Measurements from ENCODE around the gene SIGLEC14.
A peak's percentile ranks its signal among the peaks of the same experiment; 100 is the strongest.
"Not testable (repeated sequence)": the region's sequence is repeated elsewhere in the genome, so short reads cannot be mapped to it uniquely, and the experiment has no call there.

The SIGLEC14 gene

DNA sequence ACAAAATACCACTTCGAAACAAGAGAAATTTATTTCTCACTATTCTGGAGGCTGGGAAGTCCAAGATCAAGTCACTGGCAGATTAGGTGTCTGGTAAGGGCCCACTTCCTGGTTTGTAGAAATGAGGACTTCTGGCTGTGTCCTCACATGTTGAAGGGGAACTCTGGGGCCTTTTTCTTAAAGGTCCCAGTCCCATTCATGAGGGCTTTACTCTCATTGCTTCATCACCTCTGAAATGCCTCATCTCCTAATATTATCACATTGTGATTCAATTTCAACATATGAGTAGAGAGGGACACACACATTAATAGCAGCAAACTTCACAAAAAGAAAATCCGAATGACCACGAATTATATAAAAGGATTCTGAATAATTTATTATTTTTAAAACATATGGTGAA, 21.6 kb upstream of the SIGLEC14 start:
- no peak for DNase-seq

DNA sequence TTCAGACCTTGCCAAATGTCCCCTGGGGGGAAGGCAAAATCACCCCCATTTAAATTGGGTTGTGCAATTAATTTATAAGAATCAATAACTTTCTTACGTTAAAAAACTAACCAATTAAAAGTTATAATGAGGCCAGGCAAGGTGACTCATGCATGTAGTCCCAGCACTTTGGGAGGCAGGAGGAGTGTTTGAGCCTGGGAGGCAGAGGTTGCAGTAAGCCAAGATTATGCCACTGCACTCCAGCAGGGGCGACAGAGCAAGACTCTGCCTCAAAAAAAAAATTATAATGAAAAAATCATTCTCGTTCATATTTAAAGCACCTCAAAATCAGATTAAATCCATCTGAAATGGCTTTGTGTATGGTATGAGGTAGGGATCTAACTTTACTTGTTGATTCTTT, 18.4 kb upstream of the SIGLEC14 start:
- no peak for DNase-seq

DNA sequence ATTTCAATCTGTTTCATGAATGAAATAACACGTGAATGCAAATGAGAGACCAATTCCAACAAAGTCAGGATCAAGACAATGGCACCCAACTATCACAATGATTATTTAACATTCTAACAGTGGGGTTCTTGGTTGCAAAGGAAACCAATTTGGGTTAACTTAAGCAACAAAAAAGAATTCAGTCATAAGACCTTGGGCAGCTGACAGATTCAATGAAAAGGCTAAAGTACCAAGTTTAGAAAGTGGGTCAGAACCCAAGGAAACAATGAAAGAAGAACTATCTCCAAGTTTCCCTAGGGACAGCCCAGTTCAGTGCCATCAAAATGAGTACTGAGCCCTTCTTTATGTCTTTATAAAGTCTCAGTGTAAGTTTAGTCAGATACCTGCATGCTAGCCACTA, 17.5 kb upstream of the SIGLEC14 start:
- no peak for DNase-seq

DNA sequence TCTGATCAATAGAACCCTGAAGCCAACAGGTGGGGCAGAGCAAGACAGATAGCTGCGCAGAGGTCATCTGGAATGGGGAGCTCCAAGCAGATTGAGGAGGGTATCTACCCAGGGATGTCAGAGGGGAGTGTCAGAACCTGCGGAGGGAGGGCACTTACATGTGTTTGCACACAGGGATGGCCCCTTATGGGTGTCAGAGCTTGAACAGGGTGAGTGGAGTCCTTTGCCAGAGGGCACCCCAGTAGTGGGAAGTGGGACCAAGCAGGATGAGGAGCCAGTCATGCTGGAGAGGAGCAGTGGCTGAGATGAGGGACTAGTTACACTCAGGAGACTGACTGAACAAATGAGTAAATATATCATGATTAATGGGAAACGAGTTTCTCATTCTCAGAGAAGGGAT, 17.0 kb upstream of the SIGLEC14 start:
- DNase-seq: no peak

DNA sequence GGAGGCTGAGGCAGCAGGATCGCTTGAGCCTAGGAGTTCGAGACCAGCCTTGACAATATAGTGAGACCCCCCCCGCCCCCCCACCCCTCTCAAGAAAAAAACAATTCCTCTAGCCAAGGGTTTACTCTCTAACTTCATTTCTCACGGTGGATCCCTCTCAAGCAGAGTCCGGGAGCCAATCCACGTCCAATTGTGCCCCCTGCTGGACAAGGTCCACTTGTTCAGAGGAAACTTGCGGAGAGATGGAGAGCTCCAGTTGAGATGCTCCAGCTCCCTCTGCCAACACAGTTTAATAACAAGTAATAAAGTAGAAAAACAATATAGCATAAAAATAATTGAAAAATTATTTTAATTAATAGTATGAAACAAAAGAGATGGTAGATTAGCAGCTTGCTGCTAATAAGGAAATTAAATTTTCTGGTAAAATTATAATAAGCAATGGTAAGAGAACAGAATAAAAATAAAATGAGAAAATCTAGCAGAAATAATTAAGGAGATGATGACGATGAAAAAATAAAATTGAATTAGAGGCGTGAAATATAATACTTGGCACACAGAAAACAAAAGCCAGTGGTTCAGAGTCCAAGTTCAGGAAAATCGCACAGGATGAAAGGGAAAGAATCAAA, 14.5 kb upstream of the SIGLEC14 start:
- DNase-seq: peak; percentile 58

DNA sequence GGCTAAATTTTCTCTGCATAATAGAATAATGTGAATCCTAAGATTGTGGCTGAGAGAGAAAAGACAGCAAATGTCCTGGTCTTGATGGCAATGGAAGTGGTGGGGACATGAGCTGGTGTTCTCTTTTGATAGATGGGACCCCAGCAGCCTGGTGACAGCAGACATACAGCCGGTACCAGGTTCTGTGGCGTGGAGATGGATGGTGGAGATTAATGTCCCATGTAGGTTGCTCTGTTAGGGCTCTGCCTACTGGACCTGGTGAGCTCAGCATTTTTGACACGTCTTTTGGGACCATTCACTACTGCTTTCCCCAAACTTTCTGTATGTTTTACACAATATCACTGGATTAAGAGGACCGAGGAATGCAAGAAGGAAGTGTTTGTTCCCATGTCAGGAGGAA, 8.2 kb upstream of the SIGLEC14 start:
- no peak for DNase-seq

GRCh38 chr19:51653162-51653561, 6.5 kb upstream of the SIGLEC14 start:
- no peak for DNase-seq

- DNase-seq: no peak
Observed at GRCh38 chr19:51652266-51652665, 5.6 kb upstream of the SIGLEC14 start.

- no peak for DNase-seq
Observed at GRCh38 chr19:51651216-51651846, 4.7 kb upstream of the SIGLEC14 start.

DNA sequence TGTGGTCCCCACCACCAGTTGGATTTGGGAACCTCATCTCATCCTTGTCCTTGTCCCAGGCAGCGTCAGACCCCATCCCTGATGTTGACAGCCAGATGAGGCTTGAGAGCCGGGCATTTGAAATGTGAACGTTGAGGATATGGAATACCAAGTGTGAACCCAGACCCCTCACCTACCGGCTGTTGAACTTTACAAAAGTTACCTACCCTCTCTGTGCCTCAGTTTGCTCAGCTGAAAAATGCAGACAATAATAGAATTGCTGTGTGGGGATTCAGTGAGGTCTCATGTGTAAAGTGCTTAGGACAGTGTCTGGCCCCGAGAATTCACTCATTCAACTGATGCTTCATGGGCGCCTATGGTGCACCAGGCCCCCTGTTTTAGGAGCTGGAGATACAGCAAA, 693 bp upstream of the SIGLEC14 start:
- no peak for DNase-seq

DNA sequence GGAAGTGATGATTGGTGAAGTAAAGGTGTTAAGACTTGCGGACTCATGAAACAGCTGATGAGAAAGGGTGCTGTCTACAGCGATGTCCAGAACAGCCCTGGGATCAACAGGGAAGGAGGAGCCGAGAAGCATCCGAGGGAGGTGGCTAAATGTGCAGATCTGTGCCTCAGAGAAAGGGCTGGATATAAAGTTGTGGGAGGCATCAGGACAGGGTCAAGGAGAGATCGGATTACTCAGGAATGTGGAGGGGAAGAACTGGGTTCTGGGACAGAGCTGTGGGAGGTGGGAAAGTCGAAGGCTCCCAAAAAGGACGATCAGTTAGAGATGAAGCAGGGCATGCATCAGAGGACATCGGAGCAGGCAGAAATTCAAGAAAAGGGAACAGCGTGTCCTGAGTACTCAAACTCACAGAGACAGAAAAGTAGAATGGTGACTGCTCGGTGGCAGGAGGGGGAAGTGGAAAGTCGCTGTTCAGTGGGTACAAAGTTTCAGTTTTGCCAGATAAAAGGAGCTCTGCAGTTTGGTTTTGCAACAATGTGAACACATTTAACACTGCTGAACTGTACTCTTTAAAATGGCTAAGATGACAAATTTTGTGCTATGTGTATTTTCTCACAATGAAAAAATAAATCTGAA, 1.9 kb downstream of the SIGLEC14 start:
- no peak for DNase-seq

GRCh38 chr19:51641648-51642047, 5.0 kb downstream of the SIGLEC14 start:
- no peak for DNase-seq

GRCh38 chr19:51640386-51640785, 6.2 kb downstream of the SIGLEC14 start:
- no peak for DNase-seq

GRCh38 chr19:51639916-51640315, 6.7 kb downstream of the SIGLEC14 start:
- no peak for DNase-seq

- no peak for DNase-seq
Observed at GRCh38 chr19:51637362-51637978, 9.2 kb downstream of the SIGLEC14 start.

DNA sequence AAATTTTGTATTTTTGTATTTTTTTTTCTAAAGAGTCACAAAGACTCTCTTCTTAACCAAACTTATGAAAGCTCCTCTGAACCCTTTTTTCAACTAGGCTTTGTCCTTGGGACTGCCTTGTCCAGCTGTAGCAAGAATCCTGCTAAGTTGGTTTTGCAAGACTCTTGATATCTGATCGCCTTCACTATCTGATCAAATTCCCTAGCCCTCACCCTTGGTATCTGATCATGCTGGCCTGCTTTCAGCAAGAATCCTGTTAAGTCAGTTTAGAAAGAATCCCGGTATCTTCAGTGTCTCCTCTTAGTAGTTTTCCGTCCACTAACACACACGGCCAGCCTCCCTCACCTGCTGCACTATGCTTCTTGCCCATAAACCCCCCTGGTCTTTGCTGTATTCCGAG, 14.5 kb downstream of the SIGLEC14 start:
- DNase-seq: no peak

DNA sequence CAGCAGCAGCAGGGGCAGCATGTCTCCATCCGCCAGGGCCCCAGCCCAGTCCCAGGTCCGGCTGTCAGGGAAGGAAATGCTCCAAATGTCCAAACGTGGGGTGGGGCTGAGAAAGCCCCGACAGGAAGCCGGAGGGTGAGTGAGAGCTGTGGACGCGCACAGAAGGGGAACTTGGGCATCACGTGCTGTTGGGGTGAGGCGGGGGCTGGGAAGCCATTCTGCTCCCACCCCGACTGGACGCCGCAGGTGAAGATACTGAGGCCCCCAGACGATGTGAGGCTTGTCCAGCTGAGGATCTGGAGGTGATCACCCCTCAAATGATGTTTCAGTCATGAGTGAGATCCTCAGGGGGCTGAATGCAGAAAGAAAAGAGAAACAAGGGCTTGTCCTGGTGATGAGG, 16.3 kb downstream of the SIGLEC14 start, which contains the start of gene SIGLEC5:
SIGLEC5 (minus strand) TSS at position 87 of the 400 bp plus-strand sequence; CDS start at position 21, 66 bp downstream.
- DNase-seq: not testable (repeated sequence)

- no peak for DNase-seq
Observed at GRCh38 chr19:51628153-51628939, 18.3 kb downstream of the SIGLEC14 start.

GRCh38 chr19:51627491-51628138, 19.0 kb downstream of the SIGLEC14 start:
- DNase-seq: no peak

GRCh38 chr19:51626675-51627074, 19.9 kb downstream of the SIGLEC14 start:
- DNase-seq: no peak

DNA sequence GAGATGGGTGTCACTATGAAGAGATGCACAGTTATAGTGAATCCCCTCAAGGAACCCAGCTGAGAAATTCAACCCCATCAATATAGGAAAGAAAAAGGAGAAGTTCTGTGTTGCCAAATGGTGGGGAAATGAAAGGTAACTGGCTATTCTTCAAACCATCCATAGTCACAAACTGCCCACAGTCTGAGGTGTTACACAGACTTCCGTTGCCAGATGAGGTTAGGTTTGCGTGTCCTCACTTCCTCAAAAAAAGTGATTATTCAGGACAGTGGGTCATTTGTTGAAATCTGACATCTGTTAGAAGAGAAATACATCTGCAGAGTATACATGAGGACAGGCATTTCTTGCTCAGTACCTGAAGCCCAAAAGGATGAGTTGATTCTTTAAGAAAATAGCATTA, 25.4 kb downstream of the SIGLEC14 start:
- DNase-seq: no peak

GRCh38 chr19:51615991-51616390, 30.6 kb downstream of the SIGLEC14 start:
- DNase-seq: no peak

GRCh38 chr19:51614789-51615188, 31.8 kb downstream of the SIGLEC14 start:
- DNase-seq: no peak
